Measurements from ENCODE around the gene ZFYVE9. TPM values are rescaled to one million over a fixed set of nuclear protein-coding genes. Genes with fewer than 3 reads are reported as not detected.

ZFYVE9 gene
- total and polyA plus RNA-seq, 2 of the 13 experiments (the other 11 are each of a cell fraction or from before 2014, with no cell fraction given) = 9.2 to 19.8 TPM

DNA sequence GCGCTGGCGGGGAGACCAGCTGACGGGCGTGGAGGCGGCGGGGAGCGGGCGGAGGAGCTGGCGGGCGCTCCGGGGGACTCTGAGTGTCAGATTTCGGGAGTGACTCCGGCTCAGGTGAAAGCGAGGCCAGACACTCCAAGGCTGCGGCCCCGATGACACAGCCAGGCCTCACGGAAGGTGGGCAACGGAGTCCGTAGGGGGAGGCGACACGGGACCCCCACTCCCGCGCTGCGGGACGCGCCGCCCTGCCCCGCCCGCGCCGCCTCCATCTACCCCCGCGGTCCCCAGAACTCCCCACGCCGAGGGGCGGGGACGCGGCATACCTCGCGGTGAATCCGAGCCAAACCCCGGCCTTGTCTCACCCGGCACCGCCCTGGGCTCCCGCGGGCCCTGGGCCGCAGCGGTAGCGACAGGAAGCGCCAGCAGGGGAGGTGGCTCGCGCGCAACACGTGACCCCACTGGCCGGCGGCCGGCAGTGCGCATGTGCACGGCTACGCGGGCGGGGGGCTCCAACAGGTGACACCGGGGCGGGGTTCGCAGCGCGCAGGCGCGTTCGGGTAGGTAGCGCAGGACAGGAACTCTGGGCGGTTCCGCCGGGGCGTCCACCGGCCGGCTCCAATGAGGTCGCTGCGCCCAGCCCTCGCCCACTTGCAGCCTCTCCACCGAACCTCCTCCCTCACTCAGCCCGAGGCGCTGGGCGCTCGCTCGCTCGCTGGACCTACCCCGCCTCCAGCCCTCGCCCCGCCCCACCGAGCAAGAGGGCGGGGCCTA lies 224.0 kb downstream of the ZFYVE9 start, which contains the start of gene CC2D1B (continued):
- no peak for TF ChIP-seq CEBPB (IDR thresholded peaks at IDR 0.05; ENCODE audit: borderline replicate concordance, low read depth, low read length)
- TF ChIP-seq ARNTL (CRISPR knock-in tag; IDR thresholded peaks at IDR 0.05) = peak; percentile 98
- TF ChIP-seq CREB1 (IDR thresholded peaks at IDR 0.05) = peak; percentile 52; the same call in 1 of the 2 replicates
- TF ChIP-seq CREB1 (CRISPR knock-in tag; IDR thresholded peaks at IDR 0.05) = no peak
- peak; percentile 71 for TF ChIP-seq ZNF777 (CRISPR knock-in tag; IDR thresholded peaks at IDR 0.05)
- peak; percentile 23 for TF ChIP-seq YY1 (IDR thresholded peaks at IDR 0.05; ENCODE audit: insufficient read depth, insufficient replicate concordance, low read depth, low read length)
- TF ChIP-seq MBNL3 (CRISPR knock-in tag; conservative IDR thresholded peaks at IDR 0.05) = no peak
- TF ChIP-seq, protein P1, sequence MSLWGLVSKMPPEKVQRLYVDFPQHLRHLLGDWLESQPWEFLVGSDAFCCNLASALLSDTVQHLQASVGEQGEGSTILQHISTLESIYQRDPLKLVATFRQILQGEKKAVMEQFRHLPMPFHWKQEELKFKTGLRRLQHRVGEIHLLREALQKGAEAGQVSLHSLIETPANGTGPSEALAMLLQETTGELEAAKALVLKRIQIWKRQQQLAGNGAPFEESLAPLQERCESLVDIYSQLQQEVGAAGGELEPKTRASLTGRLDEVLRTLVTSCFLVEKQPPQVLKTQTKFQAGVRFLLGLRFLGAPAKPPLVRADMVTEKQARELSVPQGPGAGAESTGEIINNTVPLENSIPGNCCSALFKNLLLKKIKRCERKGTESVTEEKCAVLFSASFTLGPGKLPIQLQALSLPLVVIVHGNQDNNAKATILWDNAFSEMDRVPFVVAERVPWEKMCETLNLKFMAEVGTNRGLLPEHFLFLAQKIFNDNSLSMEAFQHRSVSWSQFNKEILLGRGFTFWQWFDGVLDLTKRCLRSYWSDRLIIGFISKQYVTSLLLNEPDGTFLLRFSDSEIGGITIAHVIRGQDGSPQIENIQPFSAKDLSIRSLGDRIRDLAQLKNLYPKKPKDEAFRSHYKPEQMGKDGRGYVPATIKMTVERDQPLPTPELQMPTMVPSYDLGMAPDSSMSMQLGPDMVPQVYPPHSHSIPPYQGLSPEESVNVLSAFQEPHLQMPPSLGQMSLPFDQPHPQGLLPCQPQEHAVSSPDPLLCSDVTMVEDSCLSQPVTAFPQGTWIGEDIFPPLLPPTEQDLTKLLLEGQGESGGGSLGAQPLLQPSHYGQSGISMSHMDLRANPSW (CRISPR knock-in tag; IDR thresholded peaks at IDR 0.05; ENCODE audit: borderline replicate concordance) = peak; percentile 54; the same call in 1 of the 2 replicates
- TF ChIP-seq MAFK (conservative IDR thresholded peaks at IDR 0.05 in 1 of 2, IDR thresholded peaks at IDR 0.05 in 1 of 2; ENCODE audit: low read length in 2 of 2) = no peak
- TF ChIP-seq TARDBP (CRISPR knock-in tag; IDR thresholded peaks at IDR 0.05) = no peak
- TF ChIP-seq ZNF883 (CRISPR knock-in tag; IDR thresholded peaks at IDR 0.05; ENCODE audit: not compliant biosample characterization) = no peak
- no peak for TF ChIP-seq POLR2AphosphoS2 (IDR thresholded peaks at IDR 0.05; ENCODE audit: low read depth, low read length)
- TF ChIP-seq, protein P2, sequence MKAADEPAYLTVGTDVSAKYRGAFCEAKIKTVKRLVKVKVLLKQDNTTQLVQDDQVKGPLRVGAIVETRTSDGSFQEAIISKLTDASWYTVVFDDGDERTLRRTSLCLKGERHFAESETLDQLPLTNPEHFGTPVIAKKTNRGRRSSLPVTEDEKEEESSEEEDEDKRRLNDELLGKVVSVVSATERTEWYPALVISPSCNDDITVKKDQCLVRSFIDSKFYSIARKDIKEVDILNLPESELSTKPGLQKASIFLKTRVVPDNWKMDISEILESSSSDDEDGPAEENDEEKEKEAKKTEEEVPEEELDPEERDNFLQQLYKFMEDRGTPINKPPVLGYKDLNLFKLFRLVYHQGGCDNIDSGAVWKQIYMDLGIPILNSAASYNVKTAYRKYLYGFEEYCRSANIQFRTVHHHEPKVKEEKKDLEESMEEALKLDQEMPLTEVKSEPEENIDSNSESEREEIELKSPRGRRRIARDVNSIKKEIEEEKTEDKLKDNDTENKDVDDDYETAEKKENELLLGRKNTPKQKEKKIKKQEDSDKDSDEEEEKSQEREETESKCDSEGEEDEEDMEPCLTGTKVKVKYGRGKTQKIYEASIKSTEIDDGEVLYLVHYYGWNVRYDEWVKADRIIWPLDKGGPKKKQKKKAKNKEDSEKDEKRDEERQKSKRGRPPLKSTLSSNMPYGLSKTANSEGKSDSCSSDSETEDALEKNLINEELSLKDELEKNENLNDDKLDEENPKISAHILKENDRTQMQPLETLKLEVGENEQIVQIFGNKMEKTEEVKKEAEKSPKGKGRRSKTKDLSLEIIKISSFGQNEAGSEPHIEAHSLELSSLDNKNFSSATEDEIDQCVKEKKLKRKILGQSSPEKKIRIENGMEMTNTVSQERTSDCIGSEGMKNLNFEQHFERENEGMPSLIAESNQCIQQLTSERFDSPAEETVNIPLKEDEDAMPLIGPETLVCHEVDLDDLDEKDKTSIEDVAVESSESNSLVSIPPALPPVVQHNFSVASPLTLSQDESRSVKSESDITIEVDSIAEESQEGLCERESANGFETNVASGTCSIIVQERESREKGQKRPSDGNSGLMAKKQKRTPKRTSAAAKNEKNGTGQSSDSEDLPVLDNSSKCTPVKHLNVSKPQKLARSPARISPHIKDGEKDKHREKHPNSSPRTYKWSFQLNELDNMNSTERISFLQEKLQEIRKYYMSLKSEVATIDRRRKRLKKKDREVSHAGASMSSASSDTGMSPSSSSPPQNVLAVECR (CRISPR knock-in tag; IDR thresholded peaks at IDR 0.05; ENCODE audit: borderline replicate concordance) = peak; percentile 97
- TF ChIP-seq FOXO1 (CRISPR knock-in tag; IDR thresholded peaks at IDR 0.05) = no peak
- TF ChIP-seq ZNF496 (CRISPR knock-in tag; IDR thresholded peaks at IDR 0.05; ENCODE audit: insufficient replicate concordance) = no peak

Measured in HepG2 (cell line).